COLO829 (cell line): Measurements from ENCODE around the gene FGD5.

Experiments
- DNase-seq: peaks from one replicate; pipeline ENCODE4 v3.0.0; 2012; ENCODE audit warnings: low spot score

The FGD5 gene

DNA sequence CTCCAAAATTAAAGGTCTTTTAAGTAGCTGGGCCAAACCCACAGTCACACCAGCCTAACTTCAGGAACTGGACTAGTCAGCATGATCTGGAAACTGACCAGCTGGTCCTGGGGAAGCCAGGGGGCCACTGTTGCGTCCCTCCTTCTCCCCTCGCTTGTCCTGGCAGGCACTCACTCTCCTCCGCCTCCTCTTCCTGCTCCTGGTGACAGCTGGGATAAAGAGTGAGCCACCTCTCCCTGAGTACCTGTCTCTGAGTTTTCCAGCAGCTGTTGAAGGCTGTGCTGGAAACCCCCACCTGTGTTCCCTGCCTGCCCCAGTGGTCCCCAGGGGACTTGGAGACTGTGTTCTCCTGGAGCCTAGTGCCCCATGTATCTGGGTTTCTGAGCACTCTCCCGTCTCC lies 56.0 kb downstream of the FGD5 start:
- no peak for DNase-seq

DNA sequence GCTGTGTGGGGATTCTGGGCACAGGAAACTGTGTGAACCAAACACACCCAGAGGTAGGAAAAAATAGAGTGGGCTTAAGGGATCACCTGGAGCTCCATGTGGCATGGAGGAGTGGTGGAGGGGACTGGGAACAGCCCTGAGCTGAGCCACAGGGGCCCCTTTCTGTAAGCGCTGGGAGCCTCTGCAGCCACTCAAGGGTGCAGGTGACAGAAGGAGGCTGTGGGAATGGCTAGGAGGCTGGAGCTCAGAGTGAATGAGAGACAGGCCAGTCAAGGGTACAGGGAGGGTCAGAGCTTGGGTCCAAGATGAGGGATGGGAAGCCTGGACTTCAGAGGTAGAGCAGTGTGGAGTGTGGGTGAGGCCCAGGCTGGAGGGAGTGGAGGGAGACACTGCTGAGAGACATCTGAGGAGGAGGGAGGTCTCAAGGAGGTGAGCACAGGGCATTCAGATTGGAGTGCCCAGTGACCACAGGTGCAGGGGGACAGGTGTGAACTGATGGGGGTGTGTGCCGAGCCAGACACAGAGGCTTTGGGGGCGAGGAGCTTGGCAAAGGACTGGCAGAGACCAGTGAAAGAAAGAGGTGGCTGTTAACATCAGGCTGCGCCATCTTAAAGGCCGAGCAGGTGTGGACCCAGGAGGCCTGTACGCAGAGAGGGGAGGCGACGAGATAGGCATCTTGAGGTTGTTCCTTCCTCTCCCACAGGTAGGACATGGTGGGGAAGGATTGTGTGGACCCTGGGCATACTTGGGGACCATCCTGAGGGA lies 56.8 kb downstream of the FGD5 start:
- DNase-seq: no peak

- DNase-seq: no peak
Measured at GRCh38 chr3:14876921-14877333, 58.2 kb downstream of the FGD5 start.

- DNase-seq: no peak
Measured at GRCh38 chr3:14877469-14877868, 58.7 kb downstream of the FGD5 start.

DNA sequence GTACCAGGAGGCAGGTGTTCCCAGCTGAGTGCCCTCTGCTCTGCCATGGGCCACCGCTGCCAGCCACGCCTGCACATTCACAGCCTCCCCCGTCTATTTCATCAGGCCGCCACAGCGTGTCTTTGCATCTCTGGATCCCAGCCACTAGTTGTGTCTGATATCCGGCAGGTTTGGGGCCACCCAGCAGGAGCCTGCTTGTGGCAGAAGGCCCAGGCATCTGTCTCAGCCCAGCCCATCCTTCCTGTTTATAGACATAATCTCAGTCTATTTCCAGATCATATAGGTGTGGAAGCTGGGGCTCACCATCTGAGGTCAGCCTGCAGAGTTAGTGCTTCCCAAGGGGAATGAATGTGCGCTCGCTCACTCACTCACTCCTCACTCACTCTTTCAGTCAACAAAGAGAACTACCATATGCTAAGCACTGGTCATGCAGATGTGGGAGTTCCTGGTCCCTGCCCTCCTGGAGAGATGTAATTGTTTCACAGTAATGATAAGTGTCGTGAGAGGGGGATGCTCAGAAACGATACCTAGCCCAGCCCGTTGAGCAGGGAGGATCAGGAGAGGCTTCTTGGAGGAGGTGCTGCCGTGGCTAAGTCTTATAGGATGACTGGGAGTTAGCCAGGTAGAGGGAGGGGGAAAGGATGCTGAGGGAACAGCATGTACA lies 60.6 kb downstream of the FGD5 start:
- no peak for DNase-seq

GRCh38 chr3:14880447-14881106 lies 61.8 kb downstream of the FGD5 start:
- DNase-seq: no peak

DNA sequence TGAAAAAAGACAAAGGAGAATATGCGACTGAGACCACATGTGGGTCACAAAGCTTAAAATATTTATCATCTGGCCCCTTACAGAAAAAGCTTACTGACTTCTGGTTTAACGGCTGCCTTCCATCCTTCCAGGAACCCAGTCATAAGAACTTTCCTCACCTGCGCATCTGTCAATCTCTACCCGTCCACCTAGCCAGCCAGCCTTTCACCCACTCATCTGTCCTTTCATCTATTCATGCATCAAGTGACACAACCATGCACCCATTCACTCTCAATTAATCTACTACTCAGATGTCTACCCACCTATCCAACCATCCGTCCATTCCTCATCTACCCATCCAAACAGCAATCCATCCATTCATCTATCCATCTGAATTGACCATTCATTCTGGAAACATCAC lies 64.5 kb downstream of the FGD5 start:
- no peak for DNase-seq

GRCh38 chr3:14884665-14885064 lies 65.9 kb downstream of the FGD5 start:
- no peak for DNase-seq

GRCh38 chr3:14885307-14885706 lies 66.5 kb downstream of the FGD5 start:
- DNase-seq: no peak

GRCh38 chr3:14886101-14886500 lies 67.3 kb downstream of the FGD5 start:
- no peak for DNase-seq

GRCh38 chr3:14889205-14889604 lies 70.4 kb downstream of the FGD5 start:
- no peak for DNase-seq

GRCh38 chr3:14889943-14890342 lies 71.2 kb downstream of the FGD5 start:
- no peak for DNase-seq

DNA sequence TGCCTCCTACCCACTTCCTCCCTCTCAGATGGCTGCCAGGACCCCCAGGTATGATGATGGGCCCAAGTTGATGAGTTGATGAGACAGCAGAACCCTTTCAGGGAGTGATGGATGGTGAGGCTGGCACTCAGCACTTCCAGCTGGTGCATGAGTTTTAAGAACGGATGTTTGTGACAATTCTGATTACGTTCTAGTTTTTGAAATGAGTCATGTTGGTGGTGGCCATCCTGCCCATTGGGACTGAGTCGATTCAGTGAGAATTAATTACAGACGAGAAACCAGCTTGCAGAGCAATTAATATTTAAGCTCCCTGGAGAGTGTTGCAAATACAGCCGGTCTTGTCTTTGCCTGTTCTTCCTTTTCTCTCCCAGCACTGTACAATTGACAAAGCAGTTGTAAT lies 71.7 kb downstream of the FGD5 start:
- no peak for DNase-seq

DNA sequence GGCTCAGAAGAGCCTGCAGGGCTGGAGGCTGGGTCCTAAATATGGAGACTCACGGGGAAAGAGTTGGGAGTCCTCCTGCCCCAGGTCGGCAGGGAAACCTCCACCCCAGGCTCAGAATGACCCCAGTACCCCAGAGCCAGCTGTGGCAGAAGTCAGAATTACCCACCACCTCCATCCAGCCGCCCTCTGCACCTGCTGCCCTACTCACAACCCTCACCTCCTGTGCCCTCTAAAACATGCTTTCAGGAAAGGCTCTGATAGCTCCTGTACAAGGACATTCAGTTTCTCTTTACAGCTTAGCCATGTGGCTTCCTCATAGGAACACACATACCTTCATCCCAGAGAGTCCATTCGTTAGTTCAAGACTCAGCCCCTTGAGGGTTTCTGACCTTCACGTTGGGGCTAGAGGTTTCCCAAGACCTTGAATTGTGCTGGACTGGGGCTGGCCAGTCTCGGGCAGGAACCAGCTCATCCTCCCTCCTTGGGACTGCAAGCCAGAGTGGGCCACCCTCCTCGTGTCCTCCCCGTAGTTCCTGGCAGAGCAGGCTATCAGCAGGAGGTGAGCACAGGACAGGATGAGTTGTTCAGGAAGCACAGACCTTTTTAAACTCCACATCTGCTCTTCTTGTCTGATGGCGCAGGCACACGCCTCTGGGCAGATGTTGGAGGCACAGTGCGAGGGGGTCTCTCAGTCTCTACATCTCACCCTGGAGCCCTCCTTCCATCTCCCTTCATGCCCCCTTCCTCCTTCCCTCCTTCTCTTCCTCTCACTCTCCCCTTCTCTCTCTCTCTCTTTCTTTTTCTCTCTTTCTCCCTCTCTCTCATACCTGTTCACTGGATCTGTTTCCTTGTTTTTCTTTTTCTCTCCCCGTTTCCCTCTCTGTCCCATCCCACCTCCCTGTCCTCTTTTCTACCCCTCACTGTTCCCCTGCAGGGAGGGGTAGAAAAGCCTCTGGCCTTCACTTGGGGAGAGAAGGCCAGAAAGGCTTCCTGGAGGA lies 72.7 kb downstream of the FGD5 start:
- no peak for DNase-seq

DNA sequence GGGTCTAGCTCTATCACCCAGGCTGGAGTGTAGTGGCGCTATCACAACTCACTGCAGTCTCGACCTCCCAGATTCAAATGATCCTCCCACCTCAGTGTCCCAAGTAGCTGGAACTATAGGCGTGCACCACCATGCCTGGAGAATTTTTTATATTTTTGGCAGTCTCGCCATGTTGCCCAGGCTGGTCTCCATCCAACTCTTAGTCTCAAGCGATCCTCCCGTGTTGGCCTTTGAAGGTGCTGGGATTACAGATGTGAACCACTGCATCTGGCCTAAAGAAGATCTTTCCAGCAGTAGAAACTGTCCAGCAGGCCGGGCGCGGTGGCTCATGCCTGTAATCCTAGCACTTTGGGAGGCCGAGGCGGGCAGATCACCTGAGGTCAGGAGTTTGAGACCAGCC lies 73.5 kb downstream of the FGD5 start:
- no peak for DNase-seq

DNA sequence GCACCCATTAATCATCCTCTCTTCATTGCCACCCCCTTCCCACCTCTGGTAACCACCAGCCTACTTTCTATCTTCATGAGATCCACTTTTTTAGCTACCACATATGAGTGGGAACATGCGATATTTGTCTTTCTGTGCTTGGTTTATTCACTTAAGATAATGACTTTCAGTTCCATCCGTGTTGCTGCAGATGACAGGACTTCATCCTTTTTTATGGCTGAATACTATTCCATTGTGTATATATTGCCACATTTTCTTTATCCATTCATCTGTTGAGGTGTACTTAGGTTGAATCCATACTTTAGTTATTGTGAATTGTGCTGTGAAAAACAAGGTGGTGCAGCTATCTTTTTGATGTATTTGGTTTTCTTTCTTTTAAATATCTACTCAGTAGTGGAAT lies 75.3 kb downstream of the FGD5 start:
- no peak for DNase-seq

DNA sequence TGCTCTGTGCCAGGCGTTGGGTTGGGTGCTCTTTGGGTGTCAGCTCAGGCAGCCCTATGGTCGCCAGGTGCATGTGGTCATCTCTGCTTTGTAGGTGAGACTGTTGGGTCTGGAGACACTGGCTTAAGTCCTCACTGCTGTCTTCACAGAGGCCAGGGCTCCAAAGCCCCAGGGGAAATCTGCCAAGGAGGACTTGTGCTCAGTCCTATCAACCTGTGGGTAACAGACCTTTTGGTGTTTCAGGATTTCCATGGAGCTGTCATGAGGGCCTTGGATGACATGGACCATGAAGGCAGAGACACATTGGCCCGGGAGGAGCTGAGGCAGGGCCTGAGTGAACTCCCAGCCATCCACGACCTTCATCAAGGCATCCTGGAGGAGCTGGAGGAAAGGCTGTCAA lies 78.5 kb downstream of the FGD5 start:
- no peak for DNase-seq

DNA sequence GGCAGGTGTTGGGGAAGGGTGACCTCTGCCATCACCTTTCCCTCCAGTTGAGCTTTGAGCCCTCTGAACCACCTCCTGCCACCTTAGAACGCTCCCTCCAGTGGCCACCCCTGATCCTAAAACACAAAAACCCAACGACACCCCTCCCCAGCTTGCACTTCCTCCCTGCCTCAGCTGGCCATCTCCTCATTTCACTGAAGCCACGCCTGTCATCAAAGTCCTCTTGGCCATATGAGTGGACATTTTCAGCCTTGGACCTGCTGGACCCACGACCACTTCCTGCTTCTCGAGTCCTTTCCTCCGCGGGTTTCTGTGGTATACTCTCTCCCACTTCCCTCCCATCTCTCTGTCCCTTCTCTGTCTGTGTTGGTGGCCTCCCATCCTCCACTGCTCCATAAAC lies 80.2 kb downstream of the FGD5 start:
- DNase-seq: no peak

DNA sequence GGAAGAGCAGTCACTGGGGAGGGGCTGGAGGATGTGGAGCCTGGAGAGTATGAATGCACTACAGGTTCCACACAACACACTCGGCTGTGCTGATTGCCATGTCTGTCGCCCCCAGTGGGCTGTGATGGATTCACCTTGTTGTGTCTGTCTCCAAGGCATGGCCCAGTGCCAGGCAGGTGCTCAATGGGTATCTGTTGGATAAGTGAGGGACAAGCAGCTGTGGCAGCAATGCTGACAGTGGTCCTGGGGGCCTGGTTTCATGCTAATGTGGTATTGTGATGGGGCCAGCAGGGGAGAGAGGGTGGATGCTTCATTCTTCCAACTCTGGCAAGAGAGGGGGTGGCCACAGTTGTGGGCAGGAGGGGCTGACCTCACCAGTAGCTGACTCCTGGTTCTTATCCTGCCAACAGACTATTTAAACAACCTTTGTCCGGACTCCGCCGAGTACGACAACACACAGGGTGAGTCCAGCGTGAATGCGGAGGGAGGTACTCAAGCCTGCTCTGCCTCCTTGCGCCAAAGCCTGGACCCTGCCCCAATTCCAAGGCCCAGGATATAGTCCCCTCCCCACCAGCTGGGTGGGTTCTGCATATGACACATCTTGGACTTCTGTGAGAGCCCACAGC lies 81.3 kb downstream of the FGD5 start:
- DNase-seq: no peak

DNA sequence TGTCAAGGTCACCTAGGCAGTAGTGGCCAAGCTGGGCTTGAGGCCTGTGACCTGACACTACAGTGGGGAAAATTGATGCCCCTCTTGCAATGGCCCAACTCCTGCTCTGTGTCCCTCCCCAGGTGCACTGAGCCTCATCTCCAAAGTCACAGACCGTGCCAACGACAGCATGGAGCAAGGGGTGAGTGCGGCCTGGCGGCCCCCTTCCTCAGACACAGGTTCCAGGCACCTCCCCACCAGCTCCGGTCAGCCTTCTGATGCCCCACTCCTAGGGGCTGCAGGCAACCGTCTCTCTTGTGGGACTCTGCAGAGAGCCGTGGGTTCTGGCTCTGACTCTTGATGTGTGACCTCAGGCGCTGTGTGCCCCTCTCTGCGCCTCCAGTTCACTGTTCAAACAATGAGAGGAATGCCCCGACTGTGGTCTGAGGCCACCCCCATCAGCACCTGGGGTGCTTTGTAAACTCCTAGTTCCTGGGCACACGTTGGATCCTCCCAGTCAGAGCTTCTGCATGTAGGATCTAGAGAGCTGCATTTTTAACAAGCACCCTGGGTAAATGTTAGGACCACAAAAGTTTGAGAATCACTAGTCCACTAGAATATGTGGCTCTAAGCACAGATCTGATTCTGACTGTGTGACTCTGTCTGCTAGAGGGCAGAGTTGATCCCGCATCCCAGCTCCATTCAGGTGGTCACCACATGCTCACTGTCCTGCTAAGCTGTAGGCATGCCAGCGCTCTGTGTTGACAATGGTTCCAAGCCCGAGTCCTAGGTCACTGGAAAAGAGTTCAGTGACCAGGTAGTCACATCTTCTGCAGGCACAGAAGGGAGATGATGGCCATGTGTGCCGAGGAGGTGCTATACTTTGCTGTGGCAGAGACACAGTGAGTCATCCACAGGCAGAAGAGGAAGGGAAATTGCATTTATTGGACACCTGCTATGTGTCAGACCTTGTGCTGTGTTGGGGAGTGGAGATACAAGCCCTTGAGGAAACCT lies 82.4 kb downstream of the FGD5 start:
- DNase-seq: no peak
